ENCODE data around the gene B3GAT1. TPM values are rescaled to one million over a fixed set of nuclear protein-coding genes. Genes with fewer than 3 reads are reported as not detected.

B3GAT1 gene
- polyA plus RNA-seq, 1 of the 3 experiments (the other 2 are of a cell fraction): 0.15 TPM

GRCh38 chr11:134365011-134365925 is 46.8 kb downstream of the B3GAT1 start:
- Histone ChIP-seq H3K4me1 (ENCODE audit: control insufficient read depth in 1 of 2, insufficient read depth in 2 of 2, low read depth in 1 of 2, low read length in 1 of 2) (no peaks in the 10 kb centered on the region; a peak in 1 of 4 replicates), H3K4me3 (ENCODE audit: low read depth in 2 of 2, low read length in 1 of 2) (no peak overlapping the region), H3K9me2 (no peaks in the 10 kb centered on the region), H3K9ac (no peak overlapping the region), H4K20me1 (ENCODE audit: insufficient read depth) (no peaks in the 10 kb centered on the region), H3K27me3 (ENCODE audit: insufficient read depth) (no peaks in the 10 kb centered on the region), H2AFZ (ENCODE audit: low read depth) (no peak overlapping the region), H3K36me3 (replicated peaks in 1 of 2; ENCODE audit: control insufficient read depth in 1 of 2, insufficient read depth in 2 of 2, low read length in 1 of 2) (no peaks in the 10 kb centered on the region), H3K4me2 (no peak overlapping the region), H3K79me2 (ENCODE audit: insufficient read depth) (no peaks in the 10 kb centered on the region), H3F3A (replicated peaks; ENCODE audit: insufficient read depth) (no peaks in the 10 kb centered on the region), H3K9me3 (no peaks in the 10 kb centered on the region), H3K27ac (ENCODE audit: low read depth in 2 of 2, low read length in 1 of 2) (no peak overlapping the region)
- POLR2A ChIA-PET: no interaction called here
- DNase-seq: no peak
- 74% methylated on average over 16 of the region's 22 CpGs for WGBS (ENCODE audit: low lambda C conversion rate)
- CTCF ChIA-PET: interaction anchor here (0.7 to 1.6 kb wide), 5 partner anchors 12 to 227 kb away, joined by 3 to 4 read pairs (median 4); no protein-coding TSS in a partner anchor
- TF ChIP-seq FOXM1 (IDR thresholded peaks at IDR 0.05; ENCODE audit: low read depth) (no peak), IRF3 (IDR thresholded peaks at IDR 0.05; ENCODE audit: low read depth, low read length) (no peak), NFIC (IDR thresholded peaks at IDR 0.05; ENCODE audit: borderline replicate concordance) (no peak), RXRA (IDR thresholded peaks at IDR 0.05; ENCODE audit: borderline replicate concordance, low read depth) (no peak), USF1 (IDR thresholded peaks at IDR 0.05; ENCODE audit: borderline replicate concordance, low read depth) (no peak), TEAD4 (IDR thresholded peaks at IDR 0.05; ENCODE audit: borderline replicate concordance, insufficient read depth) (no peak), RFX5 (IDR thresholded peaks at IDR 0.05; ENCODE audit: low read length) (no peak), POLR2AphosphoS5 (IDR thresholded peaks at IDR 0.05; ENCODE audit: low read depth, low read length) (no peak), CTCF (IDR thresholded peaks at IDR 0.05) (no peak), PBX3 (IDR thresholded peaks at IDR 0.05) (no peak), FOSL2 (IDR thresholded peaks at IDR 0.05; ENCODE audit: borderline replicate concordance, low read depth) (no peak), JUND (IDR thresholded peaks at IDR 0.05) (no peak), ZBTB33 (IDR thresholded peaks at IDR 0.05; ENCODE audit: borderline replicate concordance, low read depth) (no peak), GABPA (IDR thresholded peaks at IDR 0.05; ENCODE audit: low read depth) (no peak), SMC3 (IDR thresholded peaks at IDR 0.05; ENCODE audit: low read depth, low read length) (no peak), RAD21 (IDR thresholded peaks at IDR 0.05; ENCODE audit: low read length) (no peak), CHD2 (IDR thresholded peaks at IDR 0.05; ENCODE audit: low read length, partially characterized antibody) (no peak), REST (IDR thresholded peaks at IDR 0.05; ENCODE audit: low read depth, low read length) (no peak)

All from SK-N-SH (cell line).